Gastrocnemius medialis (tissue), 4 donors: ENCODE results near the gene CTIF.

Experiments
- CTCF ChIP-seq, 5 experiments: fragments of 450-650 bp in 3 of 5; fragments of 200-600 bp in 2 of 5; sonication (generic) in 2 of 5; IDR thresholded peaks in 4 of 5; conservative IDR thresholded peaks in 1 of 5; 1 replicate in 4 of 5; 2 replicates in 1 of 5; pipeline ENCODE4 v1.5.1; 2016 to 2019; ENCODE audit warnings: antibody characterized with exemption in 5 of 5, mild to moderate bottlenecking in 3 of 5, moderate library complexity in 3 of 5
- POLR2A ChIP-seq, 2 donors: fragments of 450-650 bp; IDR thresholded peaks; one replicate each; pipeline ENCODE4 v1.6.1; 2017; ENCODE audit warnings: antibody characterized with exemption in 2 of 2, mild to moderate bottlenecking in 2 of 2, moderate library complexity in 2 of 2

DNA sequence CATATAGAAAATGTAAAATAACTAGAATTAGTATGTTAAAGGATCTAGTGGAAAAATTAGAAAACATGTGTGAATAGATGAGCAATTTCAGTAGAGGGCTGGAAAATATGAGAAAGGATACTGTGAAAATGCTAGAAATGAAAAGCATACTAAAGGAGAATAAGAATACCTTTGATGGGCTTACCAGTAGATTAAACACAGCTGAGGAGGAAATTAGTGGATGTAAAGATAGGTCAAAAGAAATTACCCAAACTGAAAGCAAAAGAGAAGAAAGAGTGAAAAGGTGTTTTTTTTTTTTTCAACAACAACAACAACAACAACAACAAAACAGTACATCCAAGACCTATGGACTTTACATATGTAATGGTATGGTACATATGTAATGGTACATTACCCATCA is 41.0 kb upstream of the CTIF start:
- no peak for TF ChIP-seq POLR2A (IDR thresholded peaks at IDR 0.05)
- TF ChIP-seq CTCF (IDR thresholded peaks at IDR 0.05 in 4 of 5, conservative IDR thresholded peaks at IDR 0.05 in 1 of 5) = no peak
